HUES48 (cell line): Measurements from ENCODE around the gene DHFR.

Experiments used
- H3K27ac ChIP-seq: one replicate; pipeline ENCODE4 v1.7.0; 2013; ENCODE audit warnings: low read depth, low read length, inconsistent platforms
- H3K27me3 ChIP-seq: 2 replicates; pipeline ENCODE4 v1.6.1; 2013; ENCODE audit warnings: mild to moderate bottlenecking, low read length; ENCODE audit not compliant: control insufficient read depth, insufficient read depth
- H3K36me3 ChIP-seq: 2 replicates; pipeline ENCODE4 v1.6.1; 2013; ENCODE audit warnings: low read length; ENCODE audit not compliant: control insufficient read depth, insufficient read depth
- H3K4me1 ChIP-seq: 2 replicates; pipeline ENCODE4 v1.6.1; 2013; ENCODE audit warnings: mild to moderate bottlenecking, low read length; ENCODE audit not compliant: control insufficient read depth, insufficient read depth
- H3K4me3 ChIP-seq: 2 replicates; pipeline ENCODE4 v1.5.1; 2013; ENCODE audit warnings: mild to moderate bottlenecking, low read depth, low read length
- H3K9ac ChIP-seq: 2 replicates; pipeline ENCODE4 v1.6.1; 2013; ENCODE audit warnings: mild to moderate bottlenecking, low read depth, low read length, moderate library complexity
- H3K9me3 ChIP-seq: 2 replicates; pipeline ENCODE4 v1.6.1; 2013; ENCODE audit warnings: low read length; ENCODE audit not compliant: control insufficient read depth, insufficient read depth

Gene DHFR

GRCh38 chr5:80623999-80624398 is 30.8 kb downstream of the DHFR start:
- H3K4me3 ChIP-seq, result no peak overlapping the region
- H3K9ac ChIP-seq, result no peak overlapping the region
- H3K9me3 ChIP-seq, result no peaks in the 10 kb centered on the region
- no peaks in the 10 kb centered on the region for H3K4me1 ChIP-seq
- H3K27ac ChIP-seq, result no peak overlapping the region
- H3K36me3 ChIP-seq, result peaks cover under 1% of the 10 kb centered on the region
- H3K27me3 ChIP-seq, result no peaks in the 10 kb centered on the region

- Histone ChIP-seq H3K27ac (no peak overlapping the region), H3K27me3 (no peaks in the 10 kb centered on the region), H3K9ac (no peak overlapping the region), H3K4me3 (no peak overlapping the region), H3K4me1 (no peaks in the 10 kb centered on the region), H3K9me3 (no peaks in the 10 kb centered on the region), H3K36me3 (no peaks in the 10 kb centered on the region)
These were observed 32.0 kb downstream of the DHFR start for GRCh38 chr5:80622756-80623155.

GRCh38 chr5:80620211-80620610 is 34.6 kb downstream of the DHFR start:
- H3K9me3 ChIP-seq, result no peaks in the 10 kb centered on the region
- no peaks in the 10 kb centered on the region for H3K27me3 ChIP-seq
- no peak overlapping the region for H3K4me3 ChIP-seq
- no peaks in the 10 kb centered on the region for H3K36me3 ChIP-seq
- H3K9ac ChIP-seq, result no peak overlapping the region
- H3K4me1 ChIP-seq, result no peaks in the 10 kb centered on the region
- H3K27ac ChIP-seq, result no peak overlapping the region

- no peaks in the 10 kb centered on the region for H3K36me3 ChIP-seq
These were observed 35.7 kb downstream of the DHFR start for GRCh38 chr5:80619086-80619485.

GRCh38 chr5:80618438-80618837 is 36.3 kb downstream of the DHFR start:
- Histone ChIP-seq H3K9ac (no peak overlapping the region), H3K27me3 (no peaks in the 10 kb centered on the region), H3K4me1 (no peaks in the 10 kb centered on the region), H3K27ac (no peak overlapping the region), H3K9me3 (no peaks in the 10 kb centered on the region), H3K4me3 (no peak overlapping the region), H3K36me3 (no peaks in the 10 kb centered on the region)

More at GRCh38 chr5:80619086-80619485, 35.7 kb downstream of the DHFR start:
- H3K27me3 ChIP-seq, result no peaks in the 10 kb centered on the region
- H3K4me3 ChIP-seq, result no peak overlapping the region
- H3K4me1 ChIP-seq, result no peaks in the 10 kb centered on the region
- H3K9me3 ChIP-seq, result no peaks in the 10 kb centered on the region
- no peak overlapping the region for H3K27ac ChIP-seq
- H3K9ac ChIP-seq, result no peak overlapping the region

GRCh38 chr5:80615266-80615914 is 39.4 kb downstream of the DHFR start:
- Histone ChIP-seq H3K27ac (no peak overlapping the region), H3K9me3 (no peaks in the 10 kb centered on the region), H3K4me3 (no peak overlapping the region), H3K36me3 (no peaks in the 10 kb centered on the region), H3K9ac (no peak overlapping the region), H3K4me1 (no peaks in the 10 kb centered on the region), H3K27me3 (no peaks in the 10 kb centered on the region)

GRCh38 chr5:80609692-80610091 is 45.1 kb downstream of the DHFR start:
- H3K4me1 ChIP-seq, result no peaks in the 10 kb centered on the region
- no peak overlapping the region for H3K4me3 ChIP-seq
- no peaks in the 10 kb centered on the region for H3K9me3 ChIP-seq
- no peaks in the 10 kb centered on the region for H3K27me3 ChIP-seq
- no peaks in the 10 kb centered on the region for H3K36me3 ChIP-seq
- H3K9ac ChIP-seq, result no peak overlapping the region
- H3K27ac ChIP-seq, result no peak overlapping the region

- H3K4me1 ChIP-seq, result no peaks in the 10 kb centered on the region
- no peak overlapping the region for H3K27ac ChIP-seq
- H3K36me3 ChIP-seq, result no peaks in the 10 kb centered on the region
- H3K27me3 ChIP-seq, result no peaks in the 10 kb centered on the region
- no peaks in the 10 kb centered on the region for H3K9me3 ChIP-seq
- no peak overlapping the region for H3K9ac ChIP-seq
- no peak overlapping the region for H3K4me3 ChIP-seq
These were observed 46.1 kb downstream of the DHFR start for GRCh38 chr5:80608731-80609130.

GRCh38 chr5:80607832-80608231 is 47.0 kb downstream of the DHFR start:
- Histone ChIP-seq H3K9ac (no peak overlapping the region), H3K4me3 (no peak overlapping the region), H3K4me1 (no peaks in the 10 kb centered on the region), H3K9me3 (no peaks in the 10 kb centered on the region), H3K36me3 (no peaks in the 10 kb centered on the region), H3K27ac (no peak overlapping the region), H3K27me3 (no peaks in the 10 kb centered on the region)

- no peaks in the 10 kb centered on the region for H3K27me3 ChIP-seq
These were observed 47.4 kb downstream of the DHFR start for GRCh38 chr5:80607343-80607742.

GRCh38 chr5:80600943-80601693 is 53.7 kb downstream of the DHFR start:
- Histone ChIP-seq H3K27ac (no peak overlapping the region), H3K9ac (no peak overlapping the region), H3K9me3 (no peaks in the 10 kb centered on the region), H3K4me3 (no peak overlapping the region), H3K36me3 (no peaks in the 10 kb centered on the region), H3K4me1 (no peaks in the 10 kb centered on the region), H3K27me3 (no peaks in the 10 kb centered on the region)

More at GRCh38 chr5:80607343-80607742, 47.4 kb downstream of the DHFR start:
- H3K4me3 ChIP-seq, result no peak overlapping the region
- no peaks in the 10 kb centered on the region for H3K36me3 ChIP-seq
- no peak overlapping the region for H3K27ac ChIP-seq
- no peak overlapping the region for H3K9ac ChIP-seq
- no peaks in the 10 kb centered on the region for H3K9me3 ChIP-seq
- no peaks in the 10 kb centered on the region for H3K4me1 ChIP-seq
